Lower leg skin (tissue), 3 donors: Measurements from ENCODE around the gene IFI27.

Source experiments
- CTCF ChIP-seq, 3 donors: fragments of 450-650 bp; IDR thresholded peaks; one replicate each; pipeline ENCODE4 v1.5.1; 2016; ENCODE audit warnings: antibody characterized with exemption in 3 of 3, mild to moderate bottlenecking in 3 of 3, moderate library complexity in 2 of 3
- POLR2A ChIP-seq, 2 donors: fragments of 450-650 bp; IDR thresholded peaks; one replicate each; pipeline ENCODE4 v1.6.1; 2016 to 2017; ENCODE audit warnings: antibody characterized with exemption in 2 of 2, mild to moderate bottlenecking in 1 of 2, moderate library complexity in 1 of 2

GRCh38 chr14:94109915-94110250 is 653 bp upstream of the IFI27 start:
- TF ChIP-seq CTCF (IDR thresholded peaks at IDR 0.05) (no peak), POLR2A (IDR thresholded peaks at IDR 0.05) (no peak)
